ENCODE data around the gene LNX1.

- no peak for TF ChIP-seq EZH2phosphoT487 (IDR thresholded peaks at IDR 0.05; ENCODE audit: insufficient read depth, low read depth)
- TF ChIP-seq EZH2 (IDR thresholded peaks at IDR 0.05; ENCODE audit: insufficient read depth, poor library complexity, severe bottlenecking), result no peak
Observed at GRCh38 chr4:53635697-53636483, 44.6 kb upstream of the LNX1 start.
